Mesenchymal stem cell (in vitro differentiated cells and primary cell): Measurements from ENCODE around the gene SNX18.
A peak's percentile ranks its signal among the peaks of the same experiment; 100 is the strongest.

ENCODE experiments used
- DNase-seq: peaks from one replicate; pipeline ENCODE4 v3.0.0-alpha.2; 2013
- H2AFZ ChIP-seq: one replicate; pipeline ENCODE4 v1.6.1; 2013; ENCODE audit warnings: low read depth, mild to moderate bottlenecking, control low read depth, inconsistent platforms, low read length, moderate library complexity
- H2AK5ac ChIP-seq: 2 replicates; pipeline ENCODE4 v1.6.1; 2013; ENCODE audit warnings: low read length, moderate library complexity, mild to moderate bottlenecking, inconsistent platforms; ENCODE audit not compliant: severe bottlenecking
- H2BK120ac ChIP-seq: one replicate; pipeline ENCODE4 v1.6.1; 2013; ENCODE audit warnings: low read depth, mild to moderate bottlenecking, inconsistent platforms, low read length, moderate library complexity
- H2BK12ac ChIP-seq, 2 experiments: one replicate each; pipeline ENCODE4 v1.6.1; 2013; ENCODE audit warnings: inconsistent platforms in 2 of 2, low read length in 2 of 2, mild to moderate bottlenecking in 2 of 2, moderate library complexity in 2 of 2, control low read depth in 1 of 2
- H2BK15ac ChIP-seq: one replicate; pipeline ENCODE4 v1.6.1; 2013; ENCODE audit warnings: mild to moderate bottlenecking, low read depth, inconsistent platforms; ENCODE audit not compliant: poor library complexity, severe bottlenecking
- H2BK5ac ChIP-seq: 2 replicates; pipeline ENCODE4 v1.6.1; 2013; ENCODE audit warnings: low read depth, mild to moderate bottlenecking, low read length, control low read depth, inconsistent platforms; ENCODE audit not compliant: poor library complexity, severe bottlenecking
- H3K14ac ChIP-seq, 2 experiments: one replicate each; pipeline ENCODE4 v1.6.1; 2013; ENCODE audit warnings: inconsistent platforms in 2 of 2, low read length in 2 of 2, control low read depth in 1 of 2, mild to moderate bottlenecking in 1 of 2, moderate library complexity in 1 of 2
- H3K18ac ChIP-seq, 2 experiments: one replicate each; pipeline ENCODE4 v1.6.1; 2013; ENCODE audit warnings: inconsistent platforms in 2 of 2, low read length in 2 of 2, control low read depth in 1 of 2, low read depth in 1 of 2, mild to moderate bottlenecking in 1 of 2
- H3K23ac ChIP-seq, 2 experiments: one replicate each; pipeline ENCODE4 v1.6.1; 2013; ENCODE audit warnings: inconsistent platforms in 2 of 2, low read length in 2 of 2, mild to moderate bottlenecking in 2 of 2, moderate library complexity in 2 of 2, control low read depth in 1 of 2
- H3K27ac ChIP-seq: 2 replicates; pipeline ENCODE4 v1.5.1; 2013; ENCODE audit warnings: mild to moderate bottlenecking, moderate library complexity, low read length, control low read depth, inconsistent platforms; ENCODE audit not compliant: poor library complexity, severe bottlenecking
- H3K27me3 ChIP-seq, 2 experiments: 2 replicates each; pipeline versions ENCODE4 v1.6.1 to v1.7.0; 2013; ENCODE audit warnings: low read length in 2 of 2, mild to moderate bottlenecking in 2 of 2, moderate library complexity in 2 of 2, control low read depth in 1 of 2, inconsistent platforms in 1 of 2; ENCODE audit not compliant: control insufficient read depth in 1 of 2, insufficient read depth in 1 of 2
- H3K36me3 ChIP-seq, 2 experiments: 2 replicates each; pipeline versions ENCODE4 v1.6.1 to v1.7.0; 2013; ENCODE audit warnings: low read length in 2 of 2, control low read depth in 1 of 2, inconsistent platforms in 1 of 2, low read depth in 1 of 2, mild to moderate bottlenecking in 1 of 2; ENCODE audit not compliant: insufficient read depth in 2 of 2, control insufficient read depth in 1 of 2
- H3K4ac ChIP-seq, 2 experiments: one replicate each; pipeline ENCODE4 v1.6.1; 2013; ENCODE audit warnings: inconsistent platforms in 2 of 2, low read length in 2 of 2, mild to moderate bottlenecking in 2 of 2, moderate library complexity in 2 of 2, control low read depth in 1 of 2, low read depth in 1 of 2
- H3K4me1 ChIP-seq: 2 replicates; pipeline ENCODE4 v1.6.1; 2013; ENCODE audit warnings: low read depth, low read length, control low read depth; ENCODE audit not compliant: control insufficient read depth, insufficient read depth
- H3K4me2 ChIP-seq: 2 replicates; pipeline ENCODE4 v1.6.1; 2013; ENCODE audit warnings: low read length, mild to moderate bottlenecking, inconsistent platforms; ENCODE audit not compliant: poor library complexity, severe bottlenecking
- H3K4me3 ChIP-seq, 2 experiments: 2 replicates each; pipeline versions ENCODE4 v1.5.1 to v1.7.0; 2013; ENCODE audit warnings: low read length in 2 of 2, mild to moderate bottlenecking in 2 of 2, control low read depth in 1 of 2, low read depth in 1 of 2; ENCODE audit not compliant: insufficient read depth in 1 of 2
- H3K79me1 ChIP-seq: replicated peaks from 2 replicates; pipeline ENCODE4 v1.6.1; 2013; ENCODE audit warnings: mild to moderate bottlenecking, control low read depth, low read length, inconsistent platforms; ENCODE audit not compliant: poor library complexity, severe bottlenecking
- H3K9ac ChIP-seq: 2 replicates; pipeline ENCODE4 v1.7.0; 2013; ENCODE audit warnings: mild to moderate bottlenecking, low read length, moderate library complexity
- H3K9me3 ChIP-seq: 2 replicates; pipeline ENCODE4 v1.7.0; 2013; ENCODE audit warnings: mild to moderate bottlenecking, low read length; ENCODE audit not compliant: control insufficient read depth
- H4K8ac ChIP-seq: one replicate; pipeline ENCODE4 v1.6.1; 2013; ENCODE audit warnings: inconsistent platforms, mild to moderate bottlenecking, low read length, moderate library complexity
- H4K91ac ChIP-seq: one replicate; pipeline ENCODE4 v1.6.1; 2013; ENCODE audit warnings: mild to moderate bottlenecking, low read length, inconsistent platforms
- WGBS: methylation state at CpG from one replicate; pipeline ENCODE4 v1.1.7; 2013; ENCODE audit warnings: mixed read lengths; 5-methylcytosine and 5-hydroxymethylcytosine counted together

SNX18 gene

GRCh38 chr5:54515634-54516033 lies 1.9 kb upstream of the SNX18 start:
- DNase-seq = no peak
- Histone ChIP-seq H3K36me3 (peaks cover 11 to 17% of the 10 kb centered on the region in 2 experiments), H2BK120ac (no peak overlapping the region), H3K14ac (no peak overlapping the region), H3K4me3 (peak overlapping the region in 1 of 2 experiments; percentile 44), H3K4me1 (peaks cover 26% of the 10 kb centered on the region), H3K9me3 (no peaks in the 10 kb centered on the region), H2BK5ac (no peak overlapping the region), H2AK5ac (peak overlapping the region; percentile 60), H3K27me3 (no peaks in the 10 kb centered on the region), H3K27ac (no peak overlapping the region), H3K4me2 (no peak overlapping the region), H2BK12ac (no peak overlapping the region), H3K9ac (peak overlapping the region; percentile 81), H2AFZ (no peak overlapping the region), H2BK15ac (no peak overlapping the region), H3K23ac (no peak overlapping the region), H4K91ac (no peak overlapping the region), H3K79me1 (peaks cover 13% of the 10 kb centered on the region), H4K8ac (no peak overlapping the region), H3K18ac (no peak overlapping the region), H3K4ac (no peak overlapping the region)
- WGBS = 98% methylated on average over 3 of the region's 3 CpGs

GRCh38 chr5:54516051-54516655 lies 1.4 kb upstream of the SNX18 start:
- H3K4ac ChIP-seq = no peak overlapping the region
- H3K4me2 ChIP-seq = no peak overlapping the region
- H3K4me1 ChIP-seq = peaks cover 28% of the 10 kb centered on the region
- H3K4me3 ChIP-seq = no peak overlapping the region
- H2BK5ac ChIP-seq = no peak overlapping the region
- no peak overlapping the region for H2AK5ac ChIP-seq
- no peak overlapping the region for H2BK120ac ChIP-seq
- peaks cover 13% of the 10 kb centered on the region for H3K79me1 ChIP-seq
- no peak overlapping the region for H4K91ac ChIP-seq
- no peak overlapping the region for H3K23ac ChIP-seq
- no peak overlapping the region for H2AFZ ChIP-seq
- DNase-seq = no peak
- no peak overlapping the region for H2BK15ac ChIP-seq
- no peak overlapping the region for H3K14ac ChIP-seq
- peaks cover 11 to 18% of the 10 kb centered on the region in 2 experiments for H3K36me3 ChIP-seq
- no peak overlapping the region for H3K18ac ChIP-seq
- H3K27me3 ChIP-seq = no peaks in the 10 kb centered on the region
- peak overlapping the region; percentile 81 for H3K9ac ChIP-seq
- H3K27ac ChIP-seq = no peak overlapping the region
- WGBS = 77% methylated on average over 1 of the region's 4 CpGs
- no peak overlapping the region for H2BK12ac ChIP-seq
- H3K9me3 ChIP-seq = no peaks in the 10 kb centered on the region
- H4K8ac ChIP-seq = no peak overlapping the region

GRCh38 chr5:54517174-54517511 lies 416 bp upstream of the SNX18 start:
- no peak for DNase-seq
- Histone ChIP-seq H3K18ac (no peak overlapping the region), H2BK15ac (no peak overlapping the region), H2BK120ac (no peak overlapping the region), H3K4me1 (peaks cover 28% of the 10 kb centered on the region), H3K14ac (no peak overlapping the region), H2BK5ac (no peak overlapping the region), H3K4me2 (peak overlapping the region; percentile 41), H3K9ac (peak overlapping the region; percentile 76), H3K27me3 (no peaks in the 10 kb centered on the region), H4K91ac (no peak overlapping the region), H3K27ac (no peak overlapping the region), H2AK5ac (no peak overlapping the region), H2AFZ (no peak overlapping the region), H4K8ac (no peak overlapping the region), H3K4me3 (peak overlapping the region in 1 of 2 experiments; percentile 68), H3K4ac (no peak overlapping the region), H2BK12ac (peak overlapping the region in 1 of 2 experiments; percentile 2), H3K23ac (no peak overlapping the region), H3K9me3 (no peaks in the 10 kb centered on the region), H3K36me3 (peaks cover 11 to 23% of the 10 kb centered on the region in 2 experiments), H3K79me1 (peaks cover 16% of the 10 kb centered on the region)
- 0% methylated on average over 4 of the region's 4 CpGs for WGBS

GRCh38 chr5:54518146-54518817 lies 723 bp downstream of the SNX18 start:
- DNase-seq = peak; percentile 58
- H3K4ac ChIP-seq = peak overlapping the region; percentile 79 to 95
- H3K36me3 ChIP-seq = peaks cover 11 to 28% of the 10 kb centered on the region in 2 experiments
- H3K27ac ChIP-seq = no peak overlapping the region
- H3K4me2 ChIP-seq = peak overlapping the region; percentile 83
- peak overlapping the region; percentile 91 for H3K9ac ChIP-seq
- no peak overlapping the region for H2AK5ac ChIP-seq
- peak overlapping the region in 1 of 2 experiments; percentile 29 for H3K23ac ChIP-seq
- H4K8ac ChIP-seq = peak overlapping the region; percentile 77
- peak overlapping the region in 1 of 2 experiments; percentile 59 for H2BK12ac ChIP-seq
- H3K27me3 ChIP-seq = no peaks in the 10 kb centered on the region
- H2BK15ac ChIP-seq = peak overlapping the region; percentile 85
- peak overlapping the region; percentile 57 for H2AFZ ChIP-seq
- no peaks in the 10 kb centered on the region for H3K9me3 ChIP-seq
- peak overlapping the region; percentile 86 to 92 for H3K18ac ChIP-seq
- H3K4me1 ChIP-seq = peaks cover 28% of the 10 kb centered on the region
- peak overlapping the region; percentile 89 to 95 for H3K4me3 ChIP-seq
- H3K14ac ChIP-seq = peak overlapping the region; percentile 79 to 85
- 16% methylated on average over 79 of the region's 79 CpGs for WGBS
- peak overlapping the region; percentile 90 for H4K91ac ChIP-seq
- H2BK120ac ChIP-seq = peak overlapping the region; percentile 88
- peaks cover 16% of the 10 kb centered on the region for H3K79me1 ChIP-seq
- peak overlapping the region; percentile 63 for H2BK5ac ChIP-seq
